ENCODE data around the gene OXT.

OXT gene

DNA sequence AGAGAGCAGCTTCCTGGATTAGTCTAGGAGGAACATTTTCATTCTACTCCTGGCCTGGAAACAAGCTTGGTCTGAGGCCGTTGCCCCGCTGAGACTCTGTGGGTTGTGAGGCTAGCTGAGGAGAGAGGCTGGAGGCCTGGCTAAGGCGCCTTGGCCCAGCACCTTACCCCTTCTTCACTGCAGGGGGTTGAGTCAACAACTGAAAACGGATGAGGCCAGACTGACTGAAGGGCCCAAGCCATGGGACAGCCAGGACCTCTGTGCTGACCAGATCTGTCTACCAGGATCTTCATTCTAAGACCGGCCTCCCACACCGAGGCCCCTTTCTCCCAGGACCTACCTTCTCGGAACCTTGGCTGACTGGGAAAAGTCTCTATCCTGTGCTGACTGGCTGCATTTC, 16.6 kb downstream of the OXT start:
- no peak for DNase-seq

DNA sequence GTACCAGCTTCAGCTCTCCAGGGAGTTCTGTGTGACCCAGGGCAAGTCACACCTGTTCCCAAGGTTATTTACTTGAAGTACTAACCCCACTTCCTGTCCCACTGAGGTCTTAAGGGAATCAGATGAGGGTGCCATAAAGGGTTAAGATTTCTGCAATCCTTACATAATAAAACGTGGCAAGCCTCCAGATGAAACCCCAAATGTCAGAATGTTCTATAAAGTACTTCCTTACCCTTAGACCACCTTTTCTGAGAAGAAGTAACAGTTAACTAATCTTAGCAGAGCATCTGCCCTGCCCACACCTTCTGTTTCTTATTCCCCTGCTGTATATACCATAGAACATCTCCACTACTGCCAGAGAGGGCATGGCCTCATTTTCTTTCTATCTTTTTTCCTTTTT, 19.1 kb downstream of the OXT start:
- DNase-seq: no peak

DNA sequence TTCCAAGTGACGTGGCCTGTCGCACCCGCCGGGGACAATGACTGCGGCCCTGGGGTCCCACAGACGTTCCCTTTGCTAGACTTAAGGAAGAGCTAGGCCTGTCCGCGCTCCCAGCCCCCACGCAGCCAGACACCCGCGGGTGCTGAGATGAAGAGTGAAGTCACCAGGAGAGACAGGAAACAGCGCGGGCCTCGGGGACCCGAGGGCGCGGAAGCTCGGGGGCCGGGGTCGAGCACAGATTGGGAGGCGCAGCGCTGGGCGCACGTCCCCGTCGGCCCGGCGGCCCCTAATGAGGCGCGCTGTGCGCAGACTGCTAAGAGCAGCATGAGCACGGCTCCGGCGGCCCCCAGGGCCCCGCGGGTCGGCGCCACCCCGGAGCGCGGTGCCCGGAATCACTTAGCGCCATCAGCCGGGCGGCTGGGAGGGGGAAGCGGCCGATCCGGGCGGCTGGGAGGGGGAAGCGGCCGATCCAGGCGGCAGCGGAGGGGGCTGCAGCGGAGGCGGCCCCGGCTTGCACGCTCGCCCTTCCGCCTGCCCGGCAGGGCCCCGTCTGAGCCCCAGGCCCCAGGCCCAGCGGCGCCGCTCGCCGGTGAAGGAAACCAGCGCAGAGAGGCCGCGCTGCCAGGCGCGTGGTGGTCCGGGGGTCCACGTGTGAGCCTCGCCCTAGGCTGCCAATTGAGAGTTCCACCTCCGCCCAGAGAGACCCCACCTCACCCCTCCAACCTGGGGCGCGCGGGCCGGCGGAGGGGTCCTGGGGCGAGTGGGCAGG, 21.4 kb downstream of the OXT start:
- DNase-seq: peak; percentile 33

DNA sequence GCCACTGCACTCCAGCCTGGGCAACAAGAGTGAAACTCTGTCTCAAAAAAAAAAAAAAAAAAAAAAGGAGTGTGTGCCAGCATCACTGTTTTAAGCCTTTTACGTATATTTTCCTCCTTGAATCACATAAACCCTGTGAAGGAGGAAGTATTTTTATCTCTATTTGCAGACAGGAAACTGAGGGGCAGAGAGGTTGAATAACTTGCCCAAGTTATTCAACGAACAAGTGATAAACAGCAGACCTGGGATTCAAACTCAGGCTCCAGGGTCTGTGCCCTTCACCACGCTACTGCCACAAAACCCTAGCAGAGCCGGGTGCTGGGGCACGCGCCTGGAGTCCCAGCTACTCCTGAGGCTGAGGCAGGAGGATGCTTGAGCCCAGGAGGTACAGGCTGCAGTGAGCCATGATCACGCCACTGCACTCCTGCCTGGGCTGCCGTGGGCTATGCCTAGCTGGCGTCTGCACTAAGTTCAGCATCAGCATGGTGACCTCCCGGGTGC, 22.5 kb downstream of the OXT start:
- DNase-seq: peak; percentile 9

DNA sequence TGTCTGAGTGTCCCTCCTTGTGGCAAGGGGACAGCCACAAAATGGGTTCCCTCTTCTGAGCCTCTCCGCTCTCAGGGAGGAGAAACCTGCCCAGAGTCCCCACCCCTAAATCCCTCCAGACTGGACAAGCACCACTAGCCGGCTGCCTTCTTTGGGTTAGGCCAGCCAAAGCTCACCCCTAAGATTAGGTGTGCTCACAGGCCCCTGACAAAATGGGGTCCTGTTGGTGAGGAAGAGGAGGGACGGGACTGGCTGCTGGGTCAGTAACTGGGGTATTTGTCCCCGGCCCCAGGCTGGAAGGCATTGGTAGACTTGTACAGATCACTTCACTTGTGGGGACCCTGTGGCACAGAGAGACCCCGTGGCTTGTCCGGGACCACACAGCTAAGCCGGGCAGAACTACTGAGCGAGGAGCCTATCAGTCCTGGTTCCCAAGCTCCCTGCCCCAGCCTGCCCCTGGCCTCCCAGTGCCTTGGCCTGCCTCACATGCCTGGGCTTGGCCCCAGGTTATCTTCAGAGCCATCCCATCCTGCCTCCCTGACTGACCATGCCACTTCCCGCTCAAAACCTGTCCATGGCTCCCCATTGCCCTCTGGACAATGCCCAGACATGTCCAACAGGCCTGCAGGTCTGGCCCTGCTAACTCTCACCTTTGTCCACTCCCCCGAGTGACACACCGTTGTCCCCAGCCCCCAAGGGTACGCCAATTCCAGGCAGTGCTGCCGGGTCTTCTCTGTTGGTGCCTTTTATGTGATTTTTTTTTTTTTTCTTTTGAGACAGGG, 23.6 kb downstream of the OXT start:
- no peak for DNase-seq

DNA sequence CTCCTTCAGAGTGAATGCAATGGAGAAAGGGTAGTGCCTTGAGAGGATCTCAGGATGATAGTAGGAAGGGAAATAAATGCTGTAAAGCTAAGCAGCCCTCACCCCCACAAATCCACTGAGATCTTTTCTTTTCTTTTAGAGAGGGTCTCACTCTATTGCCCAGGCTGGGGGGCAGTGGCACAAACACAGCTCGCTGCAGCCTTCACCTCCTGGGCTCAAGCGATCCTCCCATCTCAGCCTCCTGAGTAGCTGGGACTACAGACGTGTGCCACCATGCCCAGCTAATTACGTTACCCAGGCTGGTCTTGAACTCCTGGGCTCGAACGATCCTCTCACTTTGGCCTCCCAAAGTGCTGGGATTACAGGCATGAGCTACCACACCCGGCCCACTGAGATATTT, 29.1 kb downstream of the OXT start:
- DNase-seq: no peak

DNA sequence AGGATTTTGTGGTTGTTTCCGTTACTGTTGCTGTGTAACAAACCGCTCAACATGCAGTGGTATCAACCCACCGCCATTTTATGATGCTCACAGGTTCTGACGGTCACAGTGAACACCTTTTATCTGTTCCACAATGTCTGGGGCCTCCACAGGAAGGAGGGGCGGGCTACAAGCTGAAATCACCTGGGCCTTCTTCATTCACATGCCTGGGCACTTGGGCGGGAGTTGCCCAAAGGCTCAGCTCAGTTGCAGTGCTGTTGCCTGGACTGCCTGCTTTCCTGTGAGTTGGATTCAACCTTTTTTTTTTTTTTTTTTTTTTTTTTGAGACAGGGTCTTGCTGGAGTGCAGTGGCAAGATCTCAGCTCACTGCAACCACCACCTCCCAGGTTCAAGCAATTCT, 29.8 kb downstream of the OXT start:
- no peak for DNase-seq

DNA sequence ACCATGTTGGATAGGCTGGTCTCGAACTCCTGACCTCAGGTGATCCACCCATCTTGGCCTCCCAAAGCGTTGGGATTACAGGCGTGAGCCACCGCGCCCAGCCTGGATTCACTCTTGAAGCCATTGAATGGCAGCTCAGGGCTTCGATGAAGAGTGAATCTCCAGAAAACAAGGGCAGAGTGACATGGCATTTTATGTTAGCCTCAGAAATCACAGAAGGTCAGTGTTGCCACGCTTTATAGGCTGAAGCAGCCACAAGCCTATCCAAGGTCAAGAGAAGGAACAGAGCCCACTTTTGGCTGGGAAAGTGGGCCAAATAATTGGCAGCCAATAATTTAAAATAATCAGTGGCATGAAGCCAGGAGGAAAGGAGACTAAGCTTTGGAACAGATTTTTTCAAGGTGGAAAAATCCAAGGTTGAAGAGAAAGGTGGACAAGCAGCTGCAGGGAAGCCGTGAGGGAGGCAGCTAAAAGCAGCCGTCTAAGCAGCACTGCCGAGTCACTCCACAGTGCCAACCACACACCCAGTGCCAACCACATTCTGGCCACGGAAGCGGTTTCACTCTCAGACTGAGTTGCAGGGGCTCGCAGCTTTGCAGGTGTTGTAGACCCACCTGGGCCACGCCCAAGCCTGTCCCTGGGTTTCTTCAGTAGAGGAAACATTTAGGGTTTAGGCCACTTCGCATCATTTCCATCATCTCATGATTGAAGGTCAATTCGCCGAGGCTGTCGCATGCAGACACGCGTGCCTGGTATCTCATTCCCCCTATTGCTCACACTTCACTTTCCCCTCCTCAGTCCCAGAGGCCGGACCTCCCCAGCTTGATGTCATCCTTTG, 30.5 kb downstream of the OXT start:
- DNase-seq: no peak

DNA sequence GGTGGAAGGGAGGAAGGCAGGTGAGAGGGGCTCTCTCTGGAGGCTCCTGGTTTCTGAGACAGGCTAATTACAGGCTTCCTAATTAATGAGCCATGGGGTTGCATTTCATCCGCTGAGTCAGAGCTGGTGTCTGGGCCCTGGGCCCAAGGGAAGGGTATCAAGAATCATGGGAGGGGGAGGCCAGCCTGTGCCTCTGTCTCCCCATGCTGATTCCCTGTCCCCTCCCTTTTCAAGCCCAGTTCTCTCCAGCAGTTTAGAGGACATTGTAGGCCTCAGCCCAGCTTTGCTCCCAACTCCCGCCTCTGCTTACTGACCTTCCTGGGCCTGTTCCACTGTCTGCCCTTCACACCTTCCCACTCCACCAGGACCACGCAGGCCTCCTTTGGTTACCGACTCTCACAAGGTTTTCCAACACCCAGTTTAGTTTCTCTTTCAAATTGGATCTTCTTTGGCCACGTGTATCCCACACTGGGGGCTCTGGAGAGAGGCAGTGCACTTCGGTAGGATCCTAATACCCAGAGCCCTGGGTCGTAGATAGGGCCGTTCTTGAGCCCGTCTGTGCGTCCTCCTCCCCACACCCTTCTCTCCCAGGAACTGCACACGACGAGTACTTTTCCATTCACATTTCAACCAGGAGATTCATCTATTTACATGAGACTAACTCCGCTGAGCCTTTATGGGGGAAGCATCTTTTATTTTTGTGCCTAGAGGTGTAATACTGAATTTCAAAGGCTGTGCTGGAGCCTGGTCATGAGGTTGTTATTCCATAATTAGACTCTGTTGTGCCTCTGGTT, 31.4 kb downstream of the OXT start:
- no peak for DNase-seq

DNA sequence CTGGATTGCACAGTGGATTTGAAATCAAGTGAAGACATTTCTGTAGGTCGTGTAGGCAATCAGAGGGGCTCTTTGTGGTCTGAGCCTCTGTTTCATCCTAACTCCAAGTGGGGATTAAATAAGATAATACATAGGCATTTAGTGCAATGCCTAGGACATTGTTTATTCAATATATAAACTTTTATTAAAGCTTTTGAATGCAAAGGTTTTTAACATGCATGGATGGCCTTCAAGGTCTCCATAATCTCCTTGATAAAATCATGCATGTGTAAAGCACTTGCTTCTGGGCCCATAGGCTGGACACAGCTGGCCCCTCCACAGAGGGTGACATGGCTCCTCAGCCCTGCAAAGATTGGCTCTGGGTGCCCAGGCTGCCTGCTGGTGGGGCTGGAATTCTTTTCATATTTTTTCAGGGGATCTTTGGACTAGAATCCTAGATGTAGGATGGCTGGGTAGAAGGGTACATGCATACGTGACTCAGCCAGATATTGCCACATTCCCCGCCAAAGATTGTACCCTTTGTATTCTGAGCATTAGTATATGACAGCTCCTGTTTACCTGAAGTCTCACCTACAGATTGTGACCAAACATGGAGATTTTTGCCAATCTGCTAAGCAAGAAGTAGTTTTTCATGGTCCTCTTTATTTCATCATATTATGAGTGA, 32.1 kb downstream of the OXT start:
- no peak for DNase-seq

DNA sequence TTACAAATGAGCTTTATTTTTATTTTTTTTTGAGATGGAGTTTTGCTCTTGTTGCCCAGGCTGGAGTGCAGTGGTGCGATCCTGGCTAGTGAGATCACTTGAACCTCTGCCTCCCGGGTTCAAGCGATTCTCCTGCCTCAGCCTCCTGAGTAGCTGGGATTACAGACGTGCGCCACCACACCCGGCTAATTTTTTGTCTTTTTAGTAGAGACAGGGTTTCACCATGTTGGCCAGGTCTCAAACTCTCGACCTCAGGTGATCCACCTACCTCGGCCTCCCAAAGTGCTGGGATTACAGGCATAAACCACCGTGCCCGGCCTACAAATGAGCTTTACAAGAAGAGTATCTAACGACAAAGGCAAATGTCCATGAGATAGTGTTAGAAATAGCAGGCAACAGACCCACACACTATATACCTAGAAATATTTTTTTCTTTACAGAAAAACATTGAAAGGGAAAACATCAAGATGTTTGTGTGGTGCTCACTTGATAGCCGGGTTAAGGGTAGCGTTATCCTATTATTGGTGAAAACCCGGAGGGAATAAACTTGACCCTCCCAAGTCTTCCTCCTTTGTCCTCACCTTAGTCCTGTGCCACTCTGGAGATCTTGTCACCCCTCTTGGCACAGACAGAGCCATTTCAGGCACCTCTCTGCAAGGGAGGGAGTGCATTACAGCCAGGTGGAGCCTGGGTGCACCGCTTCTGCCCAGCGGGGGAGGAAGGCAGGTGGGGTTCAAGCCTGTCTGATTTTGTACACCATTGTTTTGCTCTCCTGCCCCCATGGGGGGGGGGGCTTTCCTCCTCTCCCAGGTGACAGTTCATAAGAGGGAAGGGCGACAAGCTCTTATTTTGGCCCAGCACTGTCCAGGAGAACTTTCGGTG, 34.1 kb downstream of the OXT start:
- DNase-seq: no peak

DNA sequence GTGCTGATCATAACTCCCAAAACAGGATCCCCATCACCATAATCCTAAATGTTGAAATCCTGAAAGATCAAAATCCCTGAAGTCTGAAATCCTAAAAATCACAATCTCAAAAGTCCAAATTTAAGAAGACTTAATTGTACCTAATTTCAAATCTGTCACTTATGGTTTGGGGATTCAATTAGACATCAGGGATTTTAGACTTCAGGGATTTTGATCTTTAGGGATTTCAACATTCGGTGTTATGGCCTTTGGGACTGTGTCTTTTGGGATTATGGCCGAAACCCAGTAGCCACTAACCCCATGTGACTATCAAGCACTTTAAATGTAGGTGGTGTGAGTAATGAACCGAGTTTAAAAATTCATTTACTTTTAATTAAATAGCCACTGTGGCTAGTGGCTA, 34.8 kb downstream of the OXT start:
- no peak for DNase-seq

DNA sequence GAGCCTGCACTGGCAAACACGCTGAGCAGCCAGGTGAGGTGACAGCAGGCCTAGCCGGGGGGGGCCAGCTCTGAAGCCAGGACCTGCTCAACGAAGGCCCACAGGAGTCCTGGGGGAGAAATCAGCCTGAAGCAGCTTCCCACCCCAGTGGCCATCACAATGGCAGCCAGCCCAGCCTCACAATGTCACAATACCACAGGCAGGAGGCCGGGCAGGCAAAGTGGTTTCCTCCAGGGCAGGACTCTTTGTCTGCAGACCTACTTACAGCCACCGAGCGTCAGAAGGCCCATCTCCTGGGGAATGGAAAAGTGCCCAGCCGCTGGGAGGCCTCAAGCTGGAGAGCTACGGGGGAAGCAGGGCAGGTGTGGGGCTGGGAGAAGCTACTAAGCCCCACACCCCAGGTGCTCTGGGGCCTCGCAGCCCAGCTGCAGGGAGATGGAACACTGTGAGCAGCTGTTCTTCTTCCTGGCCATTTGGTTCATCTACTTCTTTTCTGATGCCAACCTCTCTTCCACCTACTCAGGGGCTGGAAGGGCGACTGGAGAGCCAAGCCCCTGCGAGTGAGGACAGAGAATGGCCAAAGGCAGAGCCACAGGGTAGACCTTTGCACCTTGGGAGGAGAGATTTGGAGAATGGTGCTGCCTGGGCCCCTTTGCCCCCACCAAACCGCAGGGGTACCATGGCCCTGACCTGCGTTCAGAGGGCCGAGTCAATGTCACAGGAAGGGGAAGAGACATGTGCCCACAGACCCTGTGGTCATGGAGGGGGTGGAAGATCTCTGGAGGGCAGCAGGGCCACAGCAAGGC, 35.4 kb downstream of the OXT start:
- no peak for DNase-seq

DNA sequence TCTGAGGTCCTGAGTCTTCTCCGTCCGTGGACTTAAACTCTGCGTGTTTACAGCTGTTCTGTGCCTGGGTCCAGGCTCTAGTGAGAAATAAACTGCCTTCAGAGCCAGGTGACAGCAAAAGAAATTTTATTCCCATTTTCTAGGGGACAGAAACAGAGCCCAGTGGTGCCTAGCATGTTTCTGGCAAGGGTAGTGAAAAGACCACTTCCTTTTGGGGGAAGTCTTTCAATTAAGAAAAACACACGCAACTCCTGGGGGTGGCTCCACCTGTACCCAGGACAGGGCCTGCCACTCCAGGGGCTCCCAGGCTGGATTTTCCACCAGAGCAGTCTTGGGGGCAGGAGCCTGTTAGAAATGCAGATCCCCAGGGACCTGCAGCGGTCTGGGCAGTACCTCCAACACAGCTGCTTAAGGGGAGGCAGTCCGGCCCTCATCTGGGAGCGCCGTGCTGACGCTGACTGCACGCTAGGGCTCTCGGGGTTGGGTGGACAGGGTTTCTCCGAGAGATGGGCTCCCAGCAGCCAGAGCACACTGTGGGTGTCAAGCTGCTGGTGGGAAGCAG, 36.1 kb downstream of the OXT start:
- no peak for DNase-seq

DNA sequence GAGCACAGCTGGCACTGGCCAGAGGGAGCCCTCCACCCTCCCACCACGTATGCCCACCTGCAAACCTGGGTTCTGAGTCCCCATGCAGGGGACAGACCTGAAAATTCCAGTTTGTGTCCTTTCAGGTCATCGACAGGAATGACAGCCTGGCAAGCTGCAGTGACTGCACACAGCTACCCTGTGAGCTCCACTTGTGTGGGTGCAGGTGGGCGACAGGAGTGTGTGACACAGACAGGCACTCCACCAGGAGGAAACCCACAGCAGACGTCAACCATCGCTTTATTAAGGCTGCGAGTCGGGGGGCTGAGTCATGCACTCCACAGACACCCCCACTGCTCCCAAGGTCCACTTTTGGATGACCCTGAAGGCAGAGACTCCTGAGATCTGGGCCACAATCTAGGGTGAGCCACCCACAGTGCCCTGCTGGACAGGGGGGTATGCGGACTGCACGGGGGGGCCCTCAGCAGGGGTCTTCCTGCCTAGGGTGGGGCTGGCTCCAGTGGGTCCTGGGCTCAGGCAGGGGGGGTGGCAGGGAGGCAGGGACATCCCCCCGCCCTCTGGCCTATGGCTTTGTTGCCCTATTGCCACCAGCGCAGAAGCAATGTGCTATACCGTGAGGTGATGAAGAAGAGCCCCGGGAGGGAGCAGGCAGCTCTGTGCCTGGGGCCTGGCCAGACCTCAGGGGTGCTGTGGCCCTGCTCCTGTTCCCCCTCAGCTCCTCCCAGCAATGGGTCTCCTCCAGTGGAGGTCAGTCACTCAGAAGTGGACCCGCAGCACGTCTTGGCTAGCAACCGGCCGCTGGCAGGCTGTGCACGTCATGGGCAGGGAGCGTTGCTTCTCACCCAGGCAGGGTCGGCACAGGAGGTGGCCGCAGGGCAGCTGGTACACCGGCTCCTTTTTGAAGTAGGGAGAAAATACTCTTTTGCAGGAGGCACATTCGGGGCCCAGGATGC, 38.2 kb downstream of the OXT start:
- DNase-seq: no peak

DNA sequence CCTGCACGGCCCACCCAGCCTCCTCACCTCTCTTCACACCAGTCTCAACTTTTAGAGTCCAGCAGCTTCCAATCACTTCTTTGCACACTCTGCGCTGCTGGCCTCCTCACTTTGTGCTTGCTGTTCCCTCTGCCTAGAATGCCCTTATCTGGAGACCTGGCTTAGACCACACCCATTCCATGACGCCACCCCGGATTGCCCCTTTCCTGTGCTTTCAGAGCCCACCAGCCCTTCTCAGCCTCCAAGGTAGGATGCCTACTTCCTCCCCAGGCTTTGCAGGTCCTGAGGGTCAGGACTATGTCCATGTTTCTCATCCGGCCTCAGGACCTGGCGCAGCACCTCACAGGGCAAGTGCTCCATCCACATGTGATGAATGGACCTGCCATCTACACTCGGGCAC, 40.1 kb downstream of the OXT start:
- DNase-seq: no peak

DNA sequence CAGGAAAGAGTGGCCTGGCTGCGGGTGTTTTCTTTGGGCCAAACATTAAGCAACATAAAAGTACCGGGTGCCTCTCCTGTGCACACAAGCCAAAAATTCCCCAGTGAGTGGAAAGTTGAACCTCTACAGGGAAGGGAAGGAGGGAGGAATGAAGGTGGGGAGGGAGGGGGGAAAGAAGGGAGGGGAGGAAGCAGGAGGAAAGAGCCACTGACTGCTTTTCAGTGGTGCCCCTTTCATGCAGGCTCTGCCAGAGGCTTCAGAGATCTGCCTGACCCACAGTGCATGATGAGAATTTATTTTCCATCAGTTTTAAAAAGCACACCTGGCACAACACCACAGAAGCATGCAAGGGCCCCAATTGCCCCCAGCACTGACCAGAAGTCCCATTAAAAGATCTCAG, 40.6 kb downstream of the OXT start:
- DNase-seq: no peak
